ENCODE results near the gene PSD2. TPM values are rescaled to one million over a fixed set of nuclear protein-coding genes. Genes with fewer than 3 reads are reported as not detected.
"Not testable (repeated sequence)": the region's sequence is repeated elsewhere in the genome, so short reads cannot be mapped to it uniquely, and the experiment has no call there.

The PSD2 gene
- total RNA-seq, 1 donor from 2014 or later = not detected

- no peak for DNase-seq (ENCODE audit: extremely low read depth, low read depth, low spot score)
Observed at GRCh38 chr5:139789116-139789844, 6.3 kb upstream of the PSD2 start.

GRCh38 chr5:139789845-139790189 lies 5.8 kb upstream of the PSD2 start:
- no peak for DNase-seq (ENCODE audit: extremely low read depth, low read depth, low spot score)

GRCh38 chr5:139792218-139792617 lies 3.4 kb upstream of the PSD2 start:
- no peak for DNase-seq (ENCODE audit: extremely low read depth, low read depth, low spot score)

- DNase-seq (ENCODE audit: extremely low read depth, low read depth, low spot score) = not testable (repeated sequence)
Observed at GRCh38 chr5:139792655-139793054, 3.0 kb upstream of the PSD2 start.

GRCh38 chr5:139794067-139794846 lies 1.4 kb upstream of the PSD2 start:
- DNase-seq (ENCODE audit: extremely low read depth, low read depth, low spot score) = no peak

GRCh38 chr5:139796061-139796806 lies 626 bp downstream of the PSD2 start:
- no peak for DNase-seq (ENCODE audit: extremely low read depth, low read depth, low spot score)

GRCh38 chr5:139797335-139797734 lies 1.7 kb downstream of the PSD2 start:
- no peak for DNase-seq (ENCODE audit: extremely low read depth, low read depth, low spot score)

- no peak for DNase-seq (ENCODE audit: extremely low read depth, low read depth, low spot score)
Observed at GRCh38 chr5:139797856-139798510, 2.4 kb downstream of the PSD2 start.

- no peak for DNase-seq (ENCODE audit: extremely low read depth, low read depth, low spot score)
Observed at GRCh38 chr5:139798883-139799282, 3.3 kb downstream of the PSD2 start.

GRCh38 chr5:139799359-139799758 lies 3.8 kb downstream of the PSD2 start:
- no peak for DNase-seq (ENCODE audit: extremely low read depth, low read depth, low spot score)

- no peak for DNase-seq (ENCODE audit: extremely low read depth, low read depth, low spot score)
Observed at GRCh38 chr5:139803978-139804377, 8.4 kb downstream of the PSD2 start.

GRCh38 chr5:139804800-139805397 lies 9.3 kb downstream of the PSD2 start:
- no peak for DNase-seq (ENCODE audit: extremely low read depth, low read depth, low spot score)

- no peak for DNase-seq (ENCODE audit: extremely low read depth, low read depth, low spot score)
Observed at GRCh38 chr5:139805545-139805944, 9.9 kb downstream of the PSD2 start.

- no peak for DNase-seq (ENCODE audit: extremely low read depth, low read depth, low spot score)
Observed at GRCh38 chr5:139806111-139806510, 10.5 kb downstream of the PSD2 start.

GRCh38 chr5:139806726-139807646 lies 11.4 kb downstream of the PSD2 start:
- no peak for DNase-seq (ENCODE audit: extremely low read depth, low read depth, low spot score)

- no peak for DNase-seq (ENCODE audit: extremely low read depth, low read depth, low spot score)
Observed at GRCh38 chr5:139807647-139808030, 12.0 kb downstream of the PSD2 start.

GRCh38 chr5:139808481-139809330 lies 13.1 kb downstream of the PSD2 start:
- no peak for DNase-seq (ENCODE audit: extremely low read depth, low read depth, low spot score)

- no peak for DNase-seq (ENCODE audit: extremely low read depth, low read depth, low spot score)
Observed at GRCh38 chr5:139809331-139809810, 13.8 kb downstream of the PSD2 start.

All from glomerular endothelial cell (primary cell).